Measurements from ENCODE around the gene RAB37.

Gene RAB37

DNA sequence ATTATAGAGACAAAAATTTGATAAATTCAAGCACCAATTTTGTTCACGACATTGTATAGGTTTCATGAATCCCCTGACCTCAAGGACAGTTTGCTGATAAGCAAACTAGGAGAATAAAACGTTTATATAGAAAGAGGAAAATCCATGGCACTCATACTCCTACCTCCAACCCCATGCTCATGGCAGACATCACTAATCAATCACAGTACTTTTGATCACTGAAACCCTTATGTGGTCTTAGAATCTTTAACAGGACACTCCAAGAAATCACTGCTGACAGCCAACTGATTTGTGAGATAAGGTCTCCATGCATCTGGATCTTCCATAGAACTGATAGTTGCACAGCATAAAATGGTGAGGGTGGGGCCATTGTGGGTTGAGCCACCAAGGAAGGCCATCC lies 6.7 kb downstream of the RAB37 start:
- no peak for DNase-seq (ENCODE audit: low read depth)
- TF ChIP-seq, protein P1, sequence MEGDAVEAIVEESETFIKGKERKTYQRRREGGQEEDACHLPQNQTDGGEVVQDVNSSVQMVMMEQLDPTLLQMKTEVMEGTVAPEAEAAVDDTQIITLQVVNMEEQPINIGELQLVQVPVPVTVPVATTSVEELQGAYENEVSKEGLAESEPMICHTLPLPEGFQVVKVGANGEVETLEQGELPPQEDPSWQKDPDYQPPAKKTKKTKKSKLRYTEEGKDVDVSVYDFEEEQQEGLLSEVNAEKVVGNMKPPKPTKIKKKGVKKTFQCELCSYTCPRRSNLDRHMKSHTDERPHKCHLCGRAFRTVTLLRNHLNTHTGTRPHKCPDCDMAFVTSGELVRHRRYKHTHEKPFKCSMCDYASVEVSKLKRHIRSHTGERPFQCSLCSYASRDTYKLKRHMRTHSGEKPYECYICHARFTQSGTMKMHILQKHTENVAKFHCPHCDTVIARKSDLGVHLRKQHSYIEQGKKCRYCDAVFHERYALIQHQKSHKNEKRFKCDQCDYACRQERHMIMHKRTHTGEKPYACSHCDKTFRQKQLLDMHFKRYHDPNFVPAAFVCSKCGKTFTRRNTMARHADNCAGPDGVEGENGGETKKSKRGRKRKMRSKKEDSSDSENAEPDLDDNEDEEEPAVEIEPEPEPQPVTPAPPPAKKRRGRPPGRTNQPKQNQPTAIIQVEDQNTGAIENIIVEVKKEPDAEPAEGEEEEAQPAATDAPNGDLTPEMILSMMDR (IDR thresholded peaks at IDR 0.05; ENCODE audit: low read depth, low read length, missing control alignments): no peak
- no peak overlapping the region for H3K4me3 ChIP-seq (ENCODE audit: low read depth, low read length)

DNA sequence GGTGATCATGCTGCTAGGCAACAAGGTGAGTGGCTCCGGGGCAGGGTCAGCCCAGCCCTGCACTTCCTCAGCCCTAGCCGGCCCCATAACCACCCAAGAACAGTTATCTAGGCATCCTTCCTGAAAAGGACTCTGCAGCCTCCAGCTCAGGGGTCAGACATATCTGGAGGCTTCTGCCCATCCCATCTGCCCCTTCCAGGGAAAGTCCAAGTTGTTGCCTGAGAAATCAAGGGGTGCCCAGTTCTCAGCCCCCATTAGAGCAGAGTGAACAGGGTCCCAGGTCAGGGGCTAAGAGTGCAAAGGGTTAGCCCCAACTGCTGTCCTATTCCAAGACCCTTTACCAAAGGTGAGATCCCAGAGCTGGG lies 7.3 kb downstream of the RAB37 start:
- no peak for DNase-seq (ENCODE audit: low read depth)
- no peak overlapping the region for H3K4me3 ChIP-seq (ENCODE audit: low read depth, low read length)
- TF ChIP-seq, protein P1 (IDR thresholded peaks at IDR 0.05; ENCODE audit: low read depth, low read length, missing control alignments): no peak

DNA sequence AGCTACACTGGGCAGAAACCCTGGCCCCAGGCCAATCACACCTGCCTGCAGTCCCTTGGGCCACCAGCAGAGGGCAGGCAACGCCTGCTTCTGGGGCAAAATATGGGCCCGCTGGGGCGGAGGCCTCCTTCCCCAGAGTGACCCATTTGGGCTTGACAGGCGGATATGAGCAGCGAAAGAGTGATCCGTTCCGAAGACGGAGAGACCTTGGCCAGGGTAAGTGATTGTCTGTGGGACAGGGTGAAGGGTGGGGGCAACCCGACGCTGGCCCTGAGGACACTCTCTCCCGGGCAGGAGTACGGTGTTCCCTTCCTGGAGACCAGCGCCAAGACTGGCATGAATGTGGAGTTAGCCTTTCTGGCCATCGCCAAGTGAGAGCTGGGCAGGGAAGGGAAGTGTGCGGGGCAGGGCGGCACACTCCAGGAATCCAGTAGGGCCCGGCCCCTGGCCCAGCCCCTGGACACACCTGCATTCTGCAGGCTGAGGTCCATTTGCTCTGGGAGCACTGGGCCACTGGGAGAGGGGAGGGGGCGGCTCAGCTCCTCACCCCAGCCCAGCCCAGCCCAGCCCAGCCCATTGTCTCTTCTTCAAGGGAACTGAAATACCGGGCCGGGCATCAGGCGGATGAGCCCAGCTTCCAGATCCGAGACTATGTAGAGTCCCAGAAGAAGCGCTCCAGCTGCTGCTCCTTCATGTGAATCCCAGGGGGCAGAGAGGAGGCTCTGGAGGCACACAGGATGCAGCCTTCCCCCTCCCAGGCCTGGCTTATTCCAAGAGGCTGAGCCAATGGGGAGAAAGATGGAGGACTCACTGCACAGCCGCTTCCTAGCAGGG lies 7.9 kb downstream of the RAB37 start:
- no peak for DNase-seq (ENCODE audit: low read depth)
- TF ChIP-seq, protein P1 (IDR thresholded peaks at IDR 0.05; ENCODE audit: low read depth, low read length, missing control alignments): peak; percentile 100
- no peak overlapping the region for H3K4me3 ChIP-seq (ENCODE audit: low read depth, low read length)

DNA sequence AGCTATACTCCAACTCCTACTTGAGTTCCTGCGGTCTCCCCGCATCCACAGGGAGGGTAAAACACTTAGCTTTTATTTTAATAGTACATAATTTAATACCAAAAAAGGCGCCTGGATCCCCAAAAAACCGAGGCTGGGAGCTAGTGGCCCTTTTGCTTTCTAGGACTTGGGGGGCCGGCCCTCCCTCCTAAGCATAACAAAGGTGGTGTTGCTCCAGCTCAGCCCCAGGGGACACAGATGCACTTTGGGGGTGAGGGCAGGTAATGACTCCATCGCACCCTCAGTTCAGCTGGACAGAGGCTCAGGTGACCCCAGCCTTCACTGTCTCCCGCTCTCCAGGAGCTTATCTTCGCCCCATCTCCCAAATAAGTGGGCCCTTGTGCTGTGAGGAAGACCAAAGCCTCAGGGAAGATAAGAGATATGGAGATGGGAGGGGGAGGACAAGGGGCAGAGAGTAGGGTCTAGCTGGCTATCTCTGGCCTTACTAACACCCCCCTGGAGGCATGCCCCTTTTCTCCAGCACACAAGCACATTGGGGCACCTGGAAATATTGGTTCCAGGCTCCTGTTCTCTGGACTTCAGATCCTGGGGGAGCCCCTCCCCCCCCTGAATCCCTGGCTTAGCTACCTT lies 8.6 kb downstream of the RAB37 start:
- DNase-seq (ENCODE audit: low read depth): no peak
- H3K4me3 ChIP-seq (ENCODE audit: low read depth, low read length): no peak overlapping the region
- TF ChIP-seq, protein P1 (IDR thresholded peaks at IDR 0.05; ENCODE audit: low read depth, low read length, missing control alignments): no peak

DNA sequence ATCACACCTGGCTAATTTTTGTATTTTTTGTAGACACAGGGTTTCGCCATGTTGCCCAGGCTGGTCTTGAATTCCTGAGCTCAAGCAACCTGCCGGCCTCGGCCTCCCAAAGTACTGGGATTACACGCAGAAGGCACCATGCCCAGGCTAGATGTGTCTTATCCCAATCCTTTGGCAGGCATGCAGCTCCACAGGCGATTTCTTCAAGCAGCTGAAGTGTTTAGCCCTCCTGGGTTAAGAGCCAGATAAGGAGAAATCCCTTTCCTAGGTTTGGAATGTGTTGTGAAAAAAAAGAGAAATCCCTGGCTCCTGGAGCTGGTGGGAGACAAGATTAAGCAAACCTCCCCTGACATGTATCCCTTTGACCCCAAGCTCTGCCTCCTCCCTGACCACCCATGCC lies 9.3 kb downstream of the RAB37 start:
- H3K4me3 ChIP-seq (ENCODE audit: low read depth, low read length): no peak overlapping the region
- no peak for DNase-seq (ENCODE audit: low read depth)
- TF ChIP-seq, protein P1 (IDR thresholded peaks at IDR 0.05; ENCODE audit: low read depth, low read length, missing control alignments): no peak

DNA sequence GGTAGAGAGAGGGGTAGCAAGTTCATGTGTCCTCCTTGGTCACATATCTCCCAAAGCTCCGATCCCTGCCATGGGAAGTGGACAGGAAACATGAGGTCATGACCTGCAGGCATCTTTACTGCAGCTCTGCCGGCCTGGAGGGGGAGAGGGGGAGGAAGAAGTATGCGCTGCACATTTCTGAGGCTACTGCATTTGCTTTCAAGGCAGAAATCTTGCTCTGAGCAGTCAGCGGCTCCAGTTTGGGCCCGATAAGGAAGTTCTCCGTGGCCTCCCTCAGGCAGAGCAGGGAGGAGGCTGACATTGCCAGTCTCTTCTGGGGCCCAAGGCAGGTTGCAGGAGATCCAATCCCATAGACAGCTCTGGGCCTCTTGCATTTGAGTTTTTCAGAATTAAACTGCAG lies 9.9 kb downstream of the RAB37 start:
- TF ChIP-seq, protein P1 (IDR thresholded peaks at IDR 0.05; ENCODE audit: low read depth, low read length, missing control alignments): no peak
- no peak overlapping the region for H3K4me3 ChIP-seq (ENCODE audit: low read depth, low read length)

DNA sequence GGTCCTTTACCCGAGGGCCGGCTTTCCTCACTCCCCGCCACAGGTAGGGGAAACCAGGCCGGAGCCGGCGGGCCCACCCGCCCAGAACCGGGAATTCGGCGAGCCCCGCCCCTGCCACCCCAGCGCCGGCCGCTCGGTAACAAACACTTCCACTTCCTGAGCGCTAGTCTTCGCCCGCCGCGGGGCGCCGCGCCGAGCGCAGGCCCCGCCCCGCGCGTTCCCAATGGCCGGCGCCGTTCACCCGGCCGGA lies 11.1 kb downstream of the RAB37 start:
- no peak for DNase-seq (ENCODE audit: low read depth)
- TF ChIP-seq, protein P1 (IDR thresholded peaks at IDR 0.05; ENCODE audit: low read depth, low read length, missing control alignments): no peak

More for the DNA sequence above, 9.9 kb downstream of the RAB37 start:
- no peak for DNase-seq (ENCODE audit: low read depth)

More for the DNA sequence above, 11.1 kb downstream of the RAB37 start:
- peak overlapping the region; percentile 50 for H3K4me3 ChIP-seq (ENCODE audit: low read depth, low read length)
